Spleen (tissue), 7 donors: Measurements from ENCODE around the gene FCN3.
A peak's percentile ranks its signal among the peaks of the same experiment; 100 is the strongest.

ENCODE experiments used
- CTCF ChIP-seq, 11 experiments: fragments of 200-600 bp in 7 of 11; fragments of 450-650 bp in 4 of 11; sonication (generic) in 4 of 11; IDR thresholded peaks in 8 of 11; conservative IDR thresholded peaks in 3 of 11; 1 replicate in 7 of 11; 2 replicates in 4 of 11; pipeline versions ENCODE4 v1.4.0 to v1.8.0; 2016 to 2021; ENCODE audit warnings: antibody characterized with exemption in 11 of 11, inconsistent platforms in 4 of 11, mild to moderate bottlenecking in 1 of 11
- POLR2A ChIP-seq, 3 donors: fragments of 450-650 bp; IDR thresholded peaks; one replicate each; pipeline ENCODE4 v1.5.1; 2017; ENCODE audit warnings: antibody characterized with exemption in 3 of 3, mild to moderate bottlenecking in 1 of 3
- POLR2AphosphoS5 ChIP-seq, 3 donors: sonication (generic); formaldehyde crosslinking; IDR thresholded peaks; one replicate each; pipeline ENCODE4 v1.5.1; 2017; ENCODE audit warnings: antibody characterized with exemption in 3 of 3
- donor health status: DM: no; HTN: no; CAD: no; lungs with moderate emphysema.
- donor health status: DM: no; HTN: no; CAD: no.
- donor health status: DM: no; HTN: no; CAD: no.

GRCh38 chr1:27416387-27417111 is 41.9 kb upstream of the FCN3 start:
- no peak for TF ChIP-seq POLR2A (IDR thresholded peaks at IDR 0.05)
- TF ChIP-seq CTCF (IDR thresholded peaks at IDR 0.05 in 8 of 11, conservative IDR thresholded peaks at IDR 0.05 in 3 of 11) = peak; percentile 28 to 79 (median 70)
- peak in 1 of 3 donors; percentile 64 for TF ChIP-seq POLR2AphosphoS5 (IDR thresholded peaks at IDR 0.05)
